PC-9 (cell line): Measurements from ENCODE around the gene CHPT1.

Source experiments
- EZH2 ChIP-seq: fragments of 200-600 bp; sonication (generic); IDR thresholded peaks from 2 replicates; pipeline ENCODE4 v1.8.0; 2017; ENCODE audit warnings: antibody characterized with exemption, low read depth
- TF ChIP-seq, protein P1 (sequence below): fragments of 200-600 bp; sonication (generic); conservative IDR thresholded peaks from 2 replicates; pipeline ENCODE4 v1.6.1; 2017; ENCODE audit warnings: mixed run types, antibody characterized with exemption, mild to moderate bottlenecking, moderate library complexity

DNA sequence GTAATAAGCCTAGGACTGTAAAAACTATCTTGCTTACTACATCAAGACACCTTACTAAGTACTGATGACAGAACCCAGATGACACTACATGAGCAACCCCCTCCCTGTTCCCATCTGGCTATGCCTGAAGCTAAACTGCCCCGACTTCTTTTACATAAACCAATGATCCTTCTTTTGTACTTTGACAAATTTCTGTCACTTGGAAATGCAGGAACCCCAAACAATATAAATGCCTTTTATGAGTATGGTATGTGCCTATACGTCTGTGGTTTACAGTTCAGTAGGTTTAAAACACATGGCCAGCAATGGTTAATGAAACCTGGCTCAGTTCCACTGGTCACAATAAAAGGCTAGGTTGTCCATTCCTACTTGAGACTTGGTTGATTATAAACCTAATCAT lies 35.7 kb downstream of the CHPT1 start:
- TF ChIP-seq, protein P1, sequence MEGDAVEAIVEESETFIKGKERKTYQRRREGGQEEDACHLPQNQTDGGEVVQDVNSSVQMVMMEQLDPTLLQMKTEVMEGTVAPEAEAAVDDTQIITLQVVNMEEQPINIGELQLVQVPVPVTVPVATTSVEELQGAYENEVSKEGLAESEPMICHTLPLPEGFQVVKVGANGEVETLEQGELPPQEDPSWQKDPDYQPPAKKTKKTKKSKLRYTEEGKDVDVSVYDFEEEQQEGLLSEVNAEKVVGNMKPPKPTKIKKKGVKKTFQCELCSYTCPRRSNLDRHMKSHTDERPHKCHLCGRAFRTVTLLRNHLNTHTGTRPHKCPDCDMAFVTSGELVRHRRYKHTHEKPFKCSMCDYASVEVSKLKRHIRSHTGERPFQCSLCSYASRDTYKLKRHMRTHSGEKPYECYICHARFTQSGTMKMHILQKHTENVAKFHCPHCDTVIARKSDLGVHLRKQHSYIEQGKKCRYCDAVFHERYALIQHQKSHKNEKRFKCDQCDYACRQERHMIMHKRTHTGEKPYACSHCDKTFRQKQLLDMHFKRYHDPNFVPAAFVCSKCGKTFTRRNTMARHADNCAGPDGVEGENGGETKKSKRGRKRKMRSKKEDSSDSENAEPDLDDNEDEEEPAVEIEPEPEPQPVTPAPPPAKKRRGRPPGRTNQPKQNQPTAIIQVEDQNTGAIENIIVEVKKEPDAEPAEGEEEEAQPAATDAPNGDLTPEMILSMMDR = no peak
- TF ChIP-seq EZH2 = no peak
